Colonic mucosa (tissue), 4 donors: ENCODE results near the gene CHCHD3. TPM values are rescaled to one million over a fixed set of nuclear protein-coding genes. Genes with fewer than 3 reads are reported as not detected.

Source experiments
- DNase-seq: peaks from one replicate; pipeline ENCODE4 v3.0.0-alpha.2; 2020
- H3K27ac ChIP-seq: fragments of 200-600 bp; one replicate; pipeline ENCODE4 v1.8.0; 2021
- H3K27me3 ChIP-seq: fragments of 200-600 bp; one replicate; pipeline ENCODE4 v1.8.0; 2021
- H3K36me3 ChIP-seq: fragments of 200-600 bp; one replicate; pipeline ENCODE4 v1.8.0; 2021
- H3K4me1 ChIP-seq: fragments of 200-600 bp; one replicate; pipeline ENCODE4 v1.8.0; 2021; ENCODE audit warnings: mild to moderate bottlenecking
- H3K4me3 ChIP-seq: fragments of 200-600 bp; one replicate; pipeline ENCODE4 v1.8.0; 2021
- H3K9ac ChIP-seq, 2 donors: one replicate each; pipeline ENCODE4 v1.7.0; 2013; ENCODE audit warnings: control low read depth in 2 of 2, low read depth in 2 of 2, low read length in 2 of 2
- H3K9me3 ChIP-seq: fragments of 200-600 bp; one replicate; pipeline ENCODE4 v1.8.0; 2021
- CTCF ChIP-seq: fragments of 200-600 bp; IDR thresholded peaks from one replicate; pipeline ENCODE4 v1.8.0; 2022; ENCODE audit warnings: antibody characterized with exemption, mild to moderate bottlenecking
- intact Hi-C: fragments of 100-400 bp; cut with DNase I; formaldehyde crosslinking; loops from one replicate; pipeline ENCODE4 v1.14.1; 2022
- total RNA-seq, 2 donors: library from RNA; stranded (reverse); fragmentation: NEBNext Ultra II Directional in 1 of 2; extraction: Animal tissue kit (Norgen Biotek cat#: 25700) in 1 of 2; gene quantifications; one replicate each; pipeline ENCODE4 v1.2.1, GENCODE V29; 2021
- donor health status: healthy.
- donor health status: DM: no; HTN: no; CAD: no.
- donor health status: DM: no; HTN: no; CAD: no.

CHCHD3 gene
- total RNA-seq, 2 donors from 2014 or later = 81.5 to 112 TPM

- no peaks in the 10 kb centered on the region for H3K27me3 ChIP-seq
- H3K4me1 ChIP-seq = no peaks in the 10 kb centered on the region
Measured at GRCh38 chr7:132800522-132800921, 281.4 kb downstream of the CHCHD3 start.

GRCh38 chr7:132799081-132799413, 282.8 kb downstream of the CHCHD3 start:
- intact Hi-C loops = no loop called here
- DNase-seq = no peak
- H3K36me3 ChIP-seq = no peaks in the 10 kb centered on the region
- no peak overlapping the region for H3K9ac ChIP-seq
- no peak overlapping the region for H3K27ac ChIP-seq
- no peaks in the 10 kb centered on the region for H3K4me1 ChIP-seq
- H3K9me3 ChIP-seq = no peaks in the 10 kb centered on the region
- no peak overlapping the region for H3K4me3 ChIP-seq
- no peak for TF ChIP-seq CTCF
- no peaks in the 10 kb centered on the region for H3K27me3 ChIP-seq

More at GRCh38 chr7:132800522-132800921, 281.4 kb downstream of the CHCHD3 start:
- TF ChIP-seq CTCF = no peak
- Histone ChIP-seq H3K36me3 (no peaks in the 10 kb centered on the region), H3K27ac (no peak overlapping the region), H3K9ac (no peak overlapping the region), H3K4me3 (no peak overlapping the region), H3K9me3 (no peaks in the 10 kb centered on the region)
- intact Hi-C loops = no loop called here
- DNase-seq = no peak

GRCh38 chr7:132797152-132797551, 284.7 kb downstream of the CHCHD3 start:
- H3K9ac ChIP-seq = no peak overlapping the region
- H3K27ac ChIP-seq = no peak overlapping the region
- H3K4me3 ChIP-seq = no peak overlapping the region
- no peaks in the 10 kb centered on the region for H3K9me3 ChIP-seq
- H3K36me3 ChIP-seq = no peaks in the 10 kb centered on the region
- no peak for DNase-seq
- TF ChIP-seq CTCF = no peak
- H3K4me1 ChIP-seq = no peaks in the 10 kb centered on the region
- intact Hi-C loops = no loop called here
- no peaks in the 10 kb centered on the region for H3K27me3 ChIP-seq

- H3K9ac ChIP-seq = no peak overlapping the region
- H3K27ac ChIP-seq = no peak overlapping the region
- intact Hi-C loops = no loop called here
- no peak for DNase-seq
- no peaks in the 10 kb centered on the region for H3K9me3 ChIP-seq
- no peak overlapping the region for H3K4me3 ChIP-seq
- no peaks in the 10 kb centered on the region for H3K36me3 ChIP-seq
- H3K4me1 ChIP-seq = no peaks in the 10 kb centered on the region
- H3K27me3 ChIP-seq = no peaks in the 10 kb centered on the region
- TF ChIP-seq CTCF = no peak
Measured at GRCh38 chr7:132793474-132793873, 288.4 kb downstream of the CHCHD3 start.

GRCh38 chr7:132791036-132791435, 290.9 kb downstream of the CHCHD3 start:
- H3K27me3 ChIP-seq = no peaks in the 10 kb centered on the region
- no peaks in the 10 kb centered on the region for H3K36me3 ChIP-seq
- DNase-seq = no peak
- intact Hi-C loops = no loop called here
- H3K4me1 ChIP-seq = no peaks in the 10 kb centered on the region
- no peak for TF ChIP-seq CTCF
- no peak overlapping the region for H3K27ac ChIP-seq
- H3K9ac ChIP-seq = no peak overlapping the region
- no peaks in the 10 kb centered on the region for H3K9me3 ChIP-seq
- no peak overlapping the region for H3K4me3 ChIP-seq

GRCh38 chr7:132790104-132790503, 291.8 kb downstream of the CHCHD3 start:
- H3K27ac ChIP-seq = no peak overlapping the region
- H3K36me3 ChIP-seq = no peaks in the 10 kb centered on the region
- no peak overlapping the region for H3K4me3 ChIP-seq
- no peaks in the 10 kb centered on the region for H3K9me3 ChIP-seq
- no peak for DNase-seq
- H3K4me1 ChIP-seq = no peaks in the 10 kb centered on the region
- no peak overlapping the region for H3K9ac ChIP-seq
- intact Hi-C loops = no loop called here
- no peaks in the 10 kb centered on the region for H3K27me3 ChIP-seq
- no peak for TF ChIP-seq CTCF
